GM23338 (cell line): ENCODE data around the gene CST3.

Source experiments
- CREB1 ChIP-seq: fragments of 250-450 bp; sonication (Bioruptor Pico); IDR thresholded peaks from 2 replicates; pipeline ENCODE4 v1.5.0; 2020; ENCODE audit warnings: low read depth, mild to moderate bottlenecking, moderate library complexity
- CTCF ChIP-seq, 2 experiments: fragments of 200-600 bp in 1 of 2; sonication (generic) in 1 of 2; conservative IDR thresholded peaks; 2 replicates each; pipeline versions ENCODE4 v1.5.1 to v1.6.1; 2016 to 2017; ENCODE audit warnings: antibody characterized with exemption in 2 of 2, low read depth in 2 of 2, mild to moderate bottlenecking in 2 of 2, moderate library complexity in 1 of 2
- ETS1 ChIP-seq: IDR thresholded peaks from 2 replicates; pipeline ENCODE4 v1.6.1; 2016; ENCODE audit warnings: antibody characterized with exemption
- EZH2 ChIP-seq: fragments of 200-600 bp; sonication (generic); IDR thresholded peaks from one replicate; pipeline ENCODE4 v1.8.0; 2017; ENCODE audit warnings: antibody characterized with exemption, mild to moderate bottlenecking, low read depth; ENCODE audit not compliant: unreplicated experiment
- EZH2phosphoT487 ChIP-seq: fragments of 200-600 bp; sonication (generic); IDR thresholded peaks from one replicate; pipeline ENCODE4 v1.8.1; 2018; ENCODE audit warnings: antibody characterized with exemption; ENCODE audit not compliant: unreplicated experiment
- JUNB ChIP-seq: IDR thresholded peaks from one replicate; pipeline ENCODE4 v1.6.1; 2016; ENCODE audit warnings: antibody characterized with exemption; ENCODE audit not compliant: unreplicated experiment
- NANOG ChIP-seq: IDR thresholded peaks from 2 replicates; pipeline ENCODE4 v1.6.1; 2016; ENCODE audit warnings: antibody characterized with exemption, borderline replicate concordance
- POLR2AphosphoS5 ChIP-seq: IDR thresholded peaks from 2 replicates; pipeline ENCODE4 v1.6.1; 2016; ENCODE audit warnings: antibody characterized with exemption, low read depth
- REST ChIP-seq: IDR thresholded peaks from one replicate; pipeline ENCODE4 v1.6.1; 2018; ENCODE audit warnings: antibody characterized with exemption; ENCODE audit not compliant: unreplicated experiment
- STAT1 ChIP-seq: IDR thresholded peaks from one replicate; pipeline ENCODE4 v1.6.1; 2016; ENCODE audit warnings: antibody characterized with exemption; ENCODE audit not compliant: unreplicated experiment
- ZNF114 ChIP-seq: fragments of 250-450 bp; sonication (Bioruptor Pico); IDR thresholded peaks from 2 replicates; pipeline ENCODE4 v1.5.0; 2020; ENCODE audit warnings: mild to moderate bottlenecking, moderate library complexity
- ZNF331 ChIP-seq: fragments of 250-450 bp; sonication (Bioruptor Pico); IDR thresholded peaks from 2 replicates; pipeline ENCODE4 v1.5.0; 2020; ENCODE audit warnings: low read depth, mild to moderate bottlenecking, moderate library complexity
- ZNF462 ChIP-seq: fragments of 250-450 bp; sonication (Bioruptor Pico); IDR thresholded peaks from 2 replicates; pipeline ENCODE4 v1.5.0; 2020; ENCODE audit warnings: mild to moderate bottlenecking, moderate library complexity

- TF ChIP-seq EZH2 (no peak), CTCF (conservative IDR thresholded peaks at IDR 0.05; ENCODE audit: low read depth in 2 of 2) (no peak), POLR2AphosphoS5 (no peak), NANOG (no peak), EZH2phosphoT487 (no peak), REST (no peak), CREB1 (no peak), JUNB (no peak), ZNF331 (CRISPR knock-in tag) (no peak), STAT1 (no peak), ETS1 (no peak), ZNF462 (CRISPR knock-in tag) (no peak), ZNF114 (CRISPR knock-in tag) (no peak)
Observed at GRCh38 chr20:23614163-23614562, 23.6 kb downstream of the CST3 start.
